Hepatocyte (in vitro differentiated cells): ENCODE measurements around the gene COL4A2. TPM values are rescaled to one million over a fixed set of nuclear protein-coding genes. Genes with fewer than 3 reads are reported as not detected.

Experiments
- DNase-seq: peaks from one replicate; pipeline ENCODE4 v3.0.0-alpha.2; 2016; ENCODE audit warnings: low spot score
- H2AFZ ChIP-seq: fragments of 200-600 bp; sonication (generic); 2 replicates; pipeline ENCODE4 v1.6.0; 2016; ENCODE audit warnings: antibody characterized with exemption, mild to moderate bottlenecking
- H3K27ac ChIP-seq: fragments of 200-600 bp; sonication (generic); 2 replicates; pipeline ENCODE4 v1.5.1; 2016; ENCODE audit warnings: mild to moderate bottlenecking
- H3K27me3 ChIP-seq: fragments of 200-600 bp; sonication (generic); 2 replicates; pipeline ENCODE4 v1.6.1; 2016
- H3K36me3 ChIP-seq: fragments of 200-600 bp; sonication (generic); replicated peaks from 2 replicates; pipeline ENCODE4 v1.5.1; 2016; ENCODE audit warnings: low read depth; ENCODE audit not compliant: insufficient read depth
- H3K4me1 ChIP-seq: fragments of 200-600 bp; sonication (generic); 2 replicates; pipeline ENCODE4 v1.5.1; 2016; ENCODE audit warnings: mild to moderate bottlenecking, moderate library complexity; ENCODE audit not compliant: insufficient read depth
- H3K4me2 ChIP-seq: fragments of 200-600 bp; sonication (generic); 2 replicates; pipeline ENCODE4 v1.6.0; 2016
- H3K4me3 ChIP-seq: fragments of 200-600 bp; sonication (generic); 2 replicates; pipeline ENCODE4 v1.5.1; 2016; ENCODE audit warnings: mild to moderate bottlenecking
- H3K79me2 ChIP-seq: fragments of 200-600 bp; sonication (generic); 2 replicates; pipeline ENCODE4 v1.6.0; 2017; ENCODE audit warnings: mild to moderate bottlenecking
- H3K9me2 ChIP-seq: fragments of 200-600 bp; sonication (generic); replicated peaks from 2 replicates; pipeline ENCODE4 v1.6.0; 2017; ENCODE audit warnings: mild to moderate bottlenecking; ENCODE audit not compliant: insufficient read depth
- H3K9me3 ChIP-seq: fragments of 200-600 bp; sonication (generic); 2 replicates; pipeline ENCODE4 v1.5.1; 2016; ENCODE audit warnings: low read depth, mild to moderate bottlenecking
- H4K20me1 ChIP-seq: fragments of 200-600 bp; sonication (generic); 2 replicates; pipeline ENCODE4 v1.6.0; 2016; ENCODE audit warnings: mild to moderate bottlenecking; ENCODE audit not compliant: insufficient read depth, poor library complexity, severe bottlenecking
- EZH2 ChIP-seq: fragments of 200-600 bp; sonication (generic); IDR thresholded peaks from 2 replicates; pipeline ENCODE4 v1.6.1; 2016; ENCODE audit warnings: antibody characterized with exemption, mild to moderate bottlenecking, borderline replicate concordance
- EZH2phosphoT487 ChIP-seq: fragments of 200-600 bp; sonication (generic); IDR thresholded peaks from one replicate; pipeline ENCODE4 v1.6.1; 2018; ENCODE audit warnings: antibody characterized with exemption, mild to moderate bottlenecking, low read depth, moderate library complexity; ENCODE audit not compliant: unreplicated experiment, severe bottlenecking
- WGBS: methylation state at CpG from one replicate; pipeline ENCODE4 v1.1.6; 2016; ENCODE audit warnings: low lambda C conversion rate; ENCODE audit errors: missing lambda C conversion rate; 5-methylcytosine and 5-hydroxymethylcytosine counted together
- polyA plus RNA-seq: library from polyadenylated mRNA; unstranded; fragments of >200 nt; fragmentation: Nextera tagmentation; extraction: Ambion mirVana; gene quantifications from 2 replicates; pipeline ENCODE4 v1.2.1, GENCODE V29; 2016
- total RNA-seq: library from RNA; depleted of rRNA; stranded (reverse); fragments of >200 nt; gene quantifications from 2 replicates; pipeline ENCODE4 v1.2.3, GENCODE V29; 2014
- TF ChIP-seq, protein P1 (sequence below): fragments of 200-600 bp; sonication (generic); IDR thresholded peaks from 2 replicates; pipeline ENCODE4 v1.5.1; 2016; ENCODE audit warnings: antibody characterized with exemption, mild to moderate bottlenecking; ENCODE audit not compliant: poor library complexity

Gene COL4A2
- total and polyA plus RNA-seq, 2 experiments from 2014 or later, result 171 to 221 TPM

DNA sequence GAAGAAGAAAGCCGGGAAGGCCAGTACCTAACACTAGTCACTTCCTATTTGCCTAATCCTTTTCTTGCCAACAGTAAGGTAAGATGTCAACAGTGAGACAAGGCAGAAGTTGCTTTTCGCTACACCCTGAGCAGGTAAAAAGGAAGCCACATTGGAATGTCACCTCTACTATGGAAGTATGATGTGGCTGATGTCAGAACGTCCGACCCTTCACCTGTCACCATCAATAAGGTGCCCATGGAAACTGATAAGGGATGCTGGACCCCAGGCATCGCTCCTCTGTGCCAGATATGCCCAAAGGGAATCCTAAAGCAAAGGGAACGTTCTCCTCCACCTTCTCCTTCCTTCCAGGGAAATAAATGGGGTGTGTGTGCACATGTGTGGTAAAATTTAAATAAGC lies 34.4 kb upstream of the COL4A2 start:
- H3K27me3 ChIP-seq, result no peaks in the 10 kb centered on the region
- TF ChIP-seq EZH2, result no peak
- TF ChIP-seq, protein P1, sequence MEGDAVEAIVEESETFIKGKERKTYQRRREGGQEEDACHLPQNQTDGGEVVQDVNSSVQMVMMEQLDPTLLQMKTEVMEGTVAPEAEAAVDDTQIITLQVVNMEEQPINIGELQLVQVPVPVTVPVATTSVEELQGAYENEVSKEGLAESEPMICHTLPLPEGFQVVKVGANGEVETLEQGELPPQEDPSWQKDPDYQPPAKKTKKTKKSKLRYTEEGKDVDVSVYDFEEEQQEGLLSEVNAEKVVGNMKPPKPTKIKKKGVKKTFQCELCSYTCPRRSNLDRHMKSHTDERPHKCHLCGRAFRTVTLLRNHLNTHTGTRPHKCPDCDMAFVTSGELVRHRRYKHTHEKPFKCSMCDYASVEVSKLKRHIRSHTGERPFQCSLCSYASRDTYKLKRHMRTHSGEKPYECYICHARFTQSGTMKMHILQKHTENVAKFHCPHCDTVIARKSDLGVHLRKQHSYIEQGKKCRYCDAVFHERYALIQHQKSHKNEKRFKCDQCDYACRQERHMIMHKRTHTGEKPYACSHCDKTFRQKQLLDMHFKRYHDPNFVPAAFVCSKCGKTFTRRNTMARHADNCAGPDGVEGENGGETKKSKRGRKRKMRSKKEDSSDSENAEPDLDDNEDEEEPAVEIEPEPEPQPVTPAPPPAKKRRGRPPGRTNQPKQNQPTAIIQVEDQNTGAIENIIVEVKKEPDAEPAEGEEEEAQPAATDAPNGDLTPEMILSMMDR, result no peak
- TF ChIP-seq EZH2phosphoT487, result no peak
- H3K4me1 ChIP-seq, result no peaks in the 10 kb centered on the region
- DNase-seq, result no peak
- H3K4me3 ChIP-seq, result no peak overlapping the region
- no peaks in the 10 kb centered on the region for H4K20me1 ChIP-seq
- no peaks in the 10 kb centered on the region for H3K9me2 ChIP-seq
- H3K79me2 ChIP-seq, result peaks cover 39% of the 10 kb centered on the region
- no peaks in the 10 kb centered on the region for H3K9me3 ChIP-seq
- H3K4me2 ChIP-seq, result no peak overlapping the region
- no peak overlapping the region for H3K27ac ChIP-seq
- H2AFZ ChIP-seq, result no peak overlapping the region
- no peaks in the 10 kb centered on the region for H3K36me3 ChIP-seq
- 95% methylated on average over 6 of the region's 6 CpGs for whole genome bisulfite sequencing

- no peaks in the 10 kb centered on the region for H3K36me3 ChIP-seq
- no peak for DNase-seq
- no peaks in the 10 kb centered on the region for H3K27me3 ChIP-seq
- WGBS, result 95% methylated on average over 6 of the region's 6 CpGs
- H3K9me3 ChIP-seq, result no peaks in the 10 kb centered on the region
- H3K4me2 ChIP-seq, result no peak overlapping the region
- no peaks in the 10 kb centered on the region for H3K4me1 ChIP-seq
- TF ChIP-seq EZH2phosphoT487 (no peak), EZH2 (no peak)
- TF ChIP-seq, protein P1, result no peak
- no peaks in the 10 kb centered on the region for H3K9me2 ChIP-seq
- no peak overlapping the region for H3K4me3 ChIP-seq
- no peak overlapping the region for H2AFZ ChIP-seq
- H3K79me2 ChIP-seq, result peaks cover 34% of the 10 kb centered on the region
- no peak overlapping the region for H3K27ac ChIP-seq
- H4K20me1 ChIP-seq, result no peaks in the 10 kb centered on the region
Observed at GRCh38 chr13:110273254-110273653, 33.8 kb upstream of the COL4A2 start.

DNA sequence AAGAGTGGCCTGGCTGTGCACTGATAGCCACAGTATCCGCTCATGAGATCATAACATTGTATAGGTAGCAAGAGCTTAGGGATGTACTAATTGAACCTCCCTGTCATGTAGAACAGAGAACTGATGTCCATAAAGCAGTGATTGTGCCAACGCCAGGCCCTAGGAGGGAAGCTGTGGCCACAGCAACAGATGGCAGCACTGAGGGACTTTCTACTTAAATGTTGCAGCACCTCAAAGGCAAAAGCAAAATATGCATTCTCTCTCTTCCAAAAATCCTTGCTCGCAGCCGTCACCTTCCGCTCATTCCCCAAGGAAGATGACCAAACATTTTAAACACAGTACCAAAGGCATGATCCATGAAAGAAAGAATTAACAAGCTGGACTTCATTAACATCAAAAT lies 32.4 kb upstream of the COL4A2 start:
- no peaks in the 10 kb centered on the region for H3K36me3 ChIP-seq
- H3K27ac ChIP-seq, result no peak overlapping the region
- H3K9me3 ChIP-seq, result no peaks in the 10 kb centered on the region
- TF ChIP-seq, protein P1, result peak; percentile 6
- no peak for TF ChIP-seq EZH2phosphoT487
- no peak overlapping the region for H3K4me2 ChIP-seq
- no peaks in the 10 kb centered on the region for H3K9me2 ChIP-seq
- DNase-seq, result no peak
- no peaks in the 10 kb centered on the region for H4K20me1 ChIP-seq
- H3K4me1 ChIP-seq, result no peaks in the 10 kb centered on the region
- H2AFZ ChIP-seq, result no peak overlapping the region
- 94% methylated on average over 5 of the region's 5 CpGs for WGBS
- H3K27me3 ChIP-seq, result no peaks in the 10 kb centered on the region
- no peak overlapping the region for H3K4me3 ChIP-seq
- H3K79me2 ChIP-seq, result peaks cover 42% of the 10 kb centered on the region
